Thyroid gland (tissue), 4 donors: ENCODE results near the gene FAM237A.

Experiments used
- CTCF ChIP-seq, 6 experiments: fragments of 200-600 bp in 3 of 6; fragments of 450-650 bp in 3 of 6; sonication (generic) in 3 of 6; IDR thresholded peaks; one replicate each; pipeline ENCODE4 v1.5.1; 2016 to 2019; ENCODE audit warnings: antibody characterized with exemption in 6 of 6, mild to moderate bottlenecking in 2 of 6, inconsistent platforms in 1 of 6, moderate library complexity in 1 of 6
- POLR2A ChIP-seq, 2 donors: fragments of 450-650 bp; IDR thresholded peaks; one replicate each; pipeline ENCODE4 v1.6.1; 2017; ENCODE audit warnings: antibody characterized with exemption in 2 of 2, mild to moderate bottlenecking in 2 of 2, moderate library complexity in 1 of 2

DNA sequence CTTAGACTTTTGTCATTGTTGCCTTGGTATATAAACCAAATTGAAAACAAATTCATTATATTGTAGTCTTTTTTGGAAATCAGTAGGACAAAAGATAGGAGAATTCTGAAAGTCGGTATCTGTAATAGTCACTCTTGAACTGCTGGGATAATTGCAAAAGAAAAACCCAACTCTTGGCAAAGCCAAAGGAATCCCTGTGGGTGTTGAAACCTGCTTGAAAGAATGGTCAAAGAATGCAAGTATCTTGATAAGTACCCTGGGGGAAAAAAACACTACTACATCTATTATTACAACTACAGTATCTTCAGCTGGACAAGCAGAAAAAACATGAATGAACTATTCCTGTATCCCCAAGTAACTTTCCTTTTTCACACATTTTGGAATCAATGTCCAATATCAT lies 7.3 kb upstream of the FAM237A start:
- TF ChIP-seq CTCF (IDR thresholded peaks at IDR 0.05) (no peak), POLR2A (IDR thresholded peaks at IDR 0.05) (no peak)
